Stimulated activated CD8-positive, alpha-beta memory T cell treated with anti-CD3 and anti-CD28 coated beads, Interleukin-4, amount 100 ng/mL, for 4 hours (primary cell): Measurements from ENCODE around the gene PPP1R37.

ENCODE experiments used
- DNase-seq, 2 donors: peaks; one replicate each; pipeline ENCODE4 v3.0.0-alpha.2; 2020; ENCODE audit warnings: low read depth in 2 of 2, low spot score in 1 of 2

The PPP1R37 gene

GRCh38 chr19:45136507-45137178 lies 43.7 kb downstream of the PPP1R37 start:
- no peak for DNase-seq

- no peak for DNase-seq
Observed at GRCh38 chr19:45137179-45137761, 44.3 kb downstream of the PPP1R37 start.

GRCh38 chr19:45138303-45138751 lies 45.3 kb downstream of the PPP1R37 start:
- no peak for DNase-seq

GRCh38 chr19:45139286-45140143 lies 46.5 kb downstream of the PPP1R37 start:
- DNase-seq = no peak

- DNase-seq = no peak
Observed at GRCh38 chr19:45140144-45140503, 47.1 kb downstream of the PPP1R37 start.

- no peak for DNase-seq
Observed at GRCh38 chr19:45140533-45140932, 47.6 kb downstream of the PPP1R37 start.

GRCh38 chr19:45141203-45141900 lies 48.4 kb downstream of the PPP1R37 start:
- DNase-seq = no peak

GRCh38 chr19:45142016-45142725 lies 49.2 kb downstream of the PPP1R37 start:
- no peak for DNase-seq

GRCh38 chr19:45142726-45143110 lies 49.7 kb downstream of the PPP1R37 start:
- no peak for DNase-seq

- no peak for DNase-seq
Observed at GRCh38 chr19:45144431-45145269, 51.7 kb downstream of the PPP1R37 start.

GRCh38 chr19:45145270-45146189 lies 52.6 kb downstream of the PPP1R37 start:
- DNase-seq = no peak

GRCh38 chr19:45146251-45146650 lies 53.3 kb downstream of the PPP1R37 start:
- no peak for DNase-seq

- DNase-seq = no peak
Observed at GRCh38 chr19:45146741-45147205, 53.8 kb downstream of the PPP1R37 start.

GRCh38 chr19:45147835-45148676 lies 55.1 kb downstream of the PPP1R37 start:
- no peak for DNase-seq

GRCh38 chr19:45149129-45149528 lies 56.1 kb downstream of the PPP1R37 start:
- no peak for DNase-seq

GRCh38 chr19:45150180-45150579 lies 57.2 kb downstream of the PPP1R37 start:
- no peak for DNase-seq

GRCh38 chr19:45150751-45151281 lies 57.8 kb downstream of the PPP1R37 start:
- no peak for DNase-seq

GRCh38 chr19:45151320-45151719 lies 58.3 kb downstream of the PPP1R37 start:
- DNase-seq = no peak
